ENCODE results near the gene LAMA3.

Gene LAMA3

GRCh38 chr18:23703057-23703986 lies 14.1 kb downstream of the LAMA3 start:
- H2AFZ ChIP-seq (ENCODE audit: low read length): peak overlapping the region; percentile 16; the same call in 1 of the 2 replicates
- no peaks in the 10 kb centered on the region for H3K9me2 ChIP-seq (replicated peaks; ENCODE audit: low read depth, low read length)
- no peak overlapping the region for H3K4me2 ChIP-seq (ENCODE audit: low read depth, low read length, poor library complexity, severe bottlenecking)
- no peaks in the 10 kb centered on the region for H3K36me3 ChIP-seq (ENCODE audit: insufficient read depth, low read length)
- H3K27me3 ChIP-seq (ENCODE audit: insufficient read depth, low read length, poor library complexity, severe bottlenecking): no peaks in the 10 kb centered on the region
- H3K4me3 ChIP-seq (ENCODE audit: low read length, poor library complexity, severe bottlenecking): no peak overlapping the region
- no peaks in the 10 kb centered on the region for H3K79me2 ChIP-seq (ENCODE audit: insufficient read depth, low read length)
- no peaks in the 10 kb centered on the region for H3F3A ChIP-seq (ENCODE audit: low read depth)
- peaks cover 11% of the 10 kb centered on the region for H3K4me1 ChIP-seq (ENCODE audit: insufficient read depth, low read length, poor library complexity, severe bottlenecking)
- no peak overlapping the region for H3K9ac ChIP-seq (ENCODE audit: low read depth, low read length, poor library complexity, severe bottlenecking)
- peak; percentile 84 for TF ChIP-seq CTCF (conservative IDR thresholded peaks at IDR 0.05; ENCODE audit: low read length)
- TF ChIP-seq EZH2phosphoT487 (IDR thresholded peaks at IDR 0.05; ENCODE audit: borderline replicate concordance): no peak
- H4K20me1 ChIP-seq (ENCODE audit: insufficient read depth, low read length, poor library complexity, severe bottlenecking): no peaks in the 10 kb centered on the region
- no peaks in the 10 kb centered on the region for H3K9me3 ChIP-seq (ENCODE audit: insufficient read depth, low read depth, low read length)

- no peak overlapping the region for H3K9ac ChIP-seq (ENCODE audit: low read depth, low read length, poor library complexity, severe bottlenecking)
- no peak overlapping the region for H3K4me2 ChIP-seq (ENCODE audit: low read depth, low read length, poor library complexity, severe bottlenecking)
- H4K20me1 ChIP-seq (ENCODE audit: insufficient read depth, low read length, poor library complexity, severe bottlenecking): no peaks in the 10 kb centered on the region
- TF ChIP-seq EZH2phosphoT487 (IDR thresholded peaks at IDR 0.05; ENCODE audit: borderline replicate concordance) (no peak), CTCF (conservative IDR thresholded peaks at IDR 0.05; ENCODE audit: low read length) (no peak)
- H2AFZ ChIP-seq (ENCODE audit: low read length): no peak overlapping the region
- H3K4me3 ChIP-seq (ENCODE audit: low read length, poor library complexity, severe bottlenecking): no peak overlapping the region
- H3K9me3 ChIP-seq (ENCODE audit: insufficient read depth, low read depth, low read length): no peaks in the 10 kb centered on the region
- no peaks in the 10 kb centered on the region for H3K9me2 ChIP-seq (replicated peaks; ENCODE audit: low read depth, low read length)
- H3K36me3 ChIP-seq (ENCODE audit: insufficient read depth, low read length): no peaks in the 10 kb centered on the region
- H3F3A ChIP-seq (ENCODE audit: low read depth): no peaks in the 10 kb centered on the region
- H3K4me1 ChIP-seq (ENCODE audit: insufficient read depth, low read length, poor library complexity, severe bottlenecking): peaks cover 11% of the 10 kb centered on the region
- H3K27me3 ChIP-seq (ENCODE audit: insufficient read depth, low read length, poor library complexity, severe bottlenecking): no peaks in the 10 kb centered on the region
- H3K79me2 ChIP-seq (ENCODE audit: insufficient read depth, low read length): no peaks in the 10 kb centered on the region
These were observed 14.7 kb downstream of the LAMA3 start for GRCh38 chr18:23703987-23704384.

GRCh38 chr18:23704806-23705205 lies 15.6 kb downstream of the LAMA3 start:
- H3K9me3 ChIP-seq (ENCODE audit: insufficient read depth, low read depth, low read length): no peaks in the 10 kb centered on the region

More at GRCh38 chr18:23704806-23705205, 15.6 kb downstream of the LAMA3 start:
- Histone ChIP-seq H3K27me3 (ENCODE audit: insufficient read depth, low read length, poor library complexity, severe bottlenecking) (no peaks in the 10 kb centered on the region), H3K4me2 (ENCODE audit: low read depth, low read length, poor library complexity, severe bottlenecking) (no peak overlapping the region), H4K20me1 (ENCODE audit: insufficient read depth, low read length, poor library complexity, severe bottlenecking) (no peaks in the 10 kb centered on the region), H3K4me3 (ENCODE audit: low read length, poor library complexity, severe bottlenecking) (no peak overlapping the region), H3K36me3 (ENCODE audit: insufficient read depth, low read length) (no peaks in the 10 kb centered on the region), H3K9ac (ENCODE audit: low read depth, low read length, poor library complexity, severe bottlenecking) (no peak overlapping the region), H2AFZ (ENCODE audit: low read length) (no peak overlapping the region), H3K79me2 (ENCODE audit: insufficient read depth, low read length) (no peaks in the 10 kb centered on the region), H3K9me2 (replicated peaks; ENCODE audit: low read depth, low read length) (no peaks in the 10 kb centered on the region), H3K4me1 (ENCODE audit: insufficient read depth, low read length, poor library complexity, severe bottlenecking) (peaks cover 11% of the 10 kb centered on the region), H3F3A (ENCODE audit: low read depth) (no peaks in the 10 kb centered on the region)
- TF ChIP-seq CTCF (conservative IDR thresholded peaks at IDR 0.05; ENCODE audit: low read length) (no peak), EZH2phosphoT487 (IDR thresholded peaks at IDR 0.05; ENCODE audit: borderline replicate concordance) (no peak)

Data from Loucy (cell line).